Neural progenitor cell (in vitro differentiated cells): Measurements from ENCODE around the gene LRRC8D.

Source experiments
- EZH2 ChIP-seq: fragments of 200-600 bp; sonication (generic); IDR thresholded peaks from 2 replicates; pipeline ENCODE4 v1.6.1; 2017; ENCODE audit warnings: antibody characterized with exemption, mild to moderate bottlenecking, moderate library complexity
- TF ChIP-seq, protein P1 (sequence below): fragments of 200-600 bp; sonication (generic); IDR thresholded peaks from 2 replicates; pipeline ENCODE4 v1.5.1; 2017; ENCODE audit warnings: antibody characterized with exemption, mild to moderate bottlenecking

DNA sequence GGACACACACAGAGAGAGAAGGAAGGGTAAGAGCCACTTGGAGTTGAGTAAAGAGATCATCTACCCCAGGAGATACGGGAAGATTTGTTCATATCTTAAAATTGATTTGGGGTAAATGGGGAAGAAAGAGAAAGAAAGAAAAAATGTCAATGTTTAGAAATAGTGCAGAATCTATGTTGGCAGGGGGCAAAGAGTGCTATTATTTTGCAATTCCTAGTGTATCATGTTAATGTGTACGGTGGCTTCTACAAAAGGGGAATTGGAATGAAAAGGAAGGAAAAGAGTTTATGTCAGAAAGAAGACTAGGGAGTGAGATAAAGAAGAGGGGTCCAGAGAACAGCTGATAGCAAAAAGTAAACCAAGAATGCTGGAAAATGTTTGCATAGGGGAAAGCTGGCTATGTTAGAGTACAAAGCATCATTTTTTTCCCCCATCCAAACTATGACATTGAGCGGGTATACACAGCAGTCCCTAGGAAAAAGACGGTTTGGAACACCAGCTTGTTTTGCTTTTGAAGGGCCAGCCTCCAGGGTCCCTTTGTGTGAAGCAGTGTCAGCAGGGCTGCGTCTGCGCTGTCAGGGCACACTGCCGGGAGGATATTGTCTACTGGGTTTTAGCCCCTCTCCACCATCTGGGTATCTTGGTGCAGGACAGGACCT is 10.8 kb downstream of the LRRC8D start:
- TF ChIP-seq, protein P1, sequence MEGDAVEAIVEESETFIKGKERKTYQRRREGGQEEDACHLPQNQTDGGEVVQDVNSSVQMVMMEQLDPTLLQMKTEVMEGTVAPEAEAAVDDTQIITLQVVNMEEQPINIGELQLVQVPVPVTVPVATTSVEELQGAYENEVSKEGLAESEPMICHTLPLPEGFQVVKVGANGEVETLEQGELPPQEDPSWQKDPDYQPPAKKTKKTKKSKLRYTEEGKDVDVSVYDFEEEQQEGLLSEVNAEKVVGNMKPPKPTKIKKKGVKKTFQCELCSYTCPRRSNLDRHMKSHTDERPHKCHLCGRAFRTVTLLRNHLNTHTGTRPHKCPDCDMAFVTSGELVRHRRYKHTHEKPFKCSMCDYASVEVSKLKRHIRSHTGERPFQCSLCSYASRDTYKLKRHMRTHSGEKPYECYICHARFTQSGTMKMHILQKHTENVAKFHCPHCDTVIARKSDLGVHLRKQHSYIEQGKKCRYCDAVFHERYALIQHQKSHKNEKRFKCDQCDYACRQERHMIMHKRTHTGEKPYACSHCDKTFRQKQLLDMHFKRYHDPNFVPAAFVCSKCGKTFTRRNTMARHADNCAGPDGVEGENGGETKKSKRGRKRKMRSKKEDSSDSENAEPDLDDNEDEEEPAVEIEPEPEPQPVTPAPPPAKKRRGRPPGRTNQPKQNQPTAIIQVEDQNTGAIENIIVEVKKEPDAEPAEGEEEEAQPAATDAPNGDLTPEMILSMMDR, result no peak
- TF ChIP-seq EZH2, result no peak
